RWPE2 (cell line): ENCODE results near the gene FYCO1.

Source experiments
- ATAC-seq: fragments of 200-7000 bp; cut with Tn5 transposase; 3 replicates; pipeline ENCODE4 v1.9.1; 2021; ENCODE audit warnings: low read depth
- DNase-seq: peaks from one replicate; pipeline ENCODE4 v3.0.0-alpha.2; 2020; ENCODE audit warnings: low spot score
- H3K27ac ChIP-seq: fragments of 450-650 bp; 2 replicates; pipeline ENCODE4 v1.5.1; 2017; ENCODE audit warnings: mild to moderate bottlenecking; ENCODE audit not compliant: poor library complexity, severe bottlenecking
- H3K27me3 ChIP-seq: fragments of 250-450 bp; sonication (Bioruptor Pico); 2 replicates; pipeline ENCODE4 v1.5.1; 2021; ENCODE audit warnings: mild to moderate bottlenecking, moderate library complexity; ENCODE audit not compliant: insufficient read depth, poor library complexity, severe bottlenecking
- H3K36me3 ChIP-seq: fragments of 250-450 bp; sonication (Bioruptor Pico); 2 replicates; pipeline ENCODE4 v1.5.1; 2020; ENCODE audit warnings: low read depth, mild to moderate bottlenecking, moderate library complexity
- H3K4me1 ChIP-seq: fragments of 250-450 bp; sonication (Bioruptor Pico); 2 replicates; pipeline ENCODE4 v1.5.1; 2021; ENCODE audit warnings: mild to moderate bottlenecking, moderate library complexity; ENCODE audit not compliant: insufficient read depth, poor library complexity, severe bottlenecking
- H3K4me3 ChIP-seq: fragments of 250-450 bp; sonication (Bioruptor Pico); 2 replicates; pipeline ENCODE4 v1.5.1; 2021; ENCODE audit warnings: mild to moderate bottlenecking, moderate library complexity; ENCODE audit not compliant: severe bottlenecking
- H3K9me3 ChIP-seq: fragments of 250-450 bp; sonication (Bioruptor Pico); 2 replicates; pipeline ENCODE4 v1.5.1; 2021; ENCODE audit warnings: mild to moderate bottlenecking, moderate library complexity; ENCODE audit not compliant: severe bottlenecking
- TF ChIP-seq, protein P1 (sequence below): fragments of 450-650 bp; IDR thresholded peaks from one replicate; pipeline ENCODE4 v1.5.1; 2017; ENCODE audit warnings: mild to moderate bottlenecking, moderate library complexity; ENCODE audit not compliant: poor library complexity, severe bottlenecking

FYCO1 gene

GRCh38 chr3:46021516-46021915 lies 25.9 kb upstream of the FYCO1 start:
- H3K36me3 ChIP-seq: no peaks in the 10 kb centered on the region
- no peak for ATAC-seq
- TF ChIP-seq, protein P1, sequence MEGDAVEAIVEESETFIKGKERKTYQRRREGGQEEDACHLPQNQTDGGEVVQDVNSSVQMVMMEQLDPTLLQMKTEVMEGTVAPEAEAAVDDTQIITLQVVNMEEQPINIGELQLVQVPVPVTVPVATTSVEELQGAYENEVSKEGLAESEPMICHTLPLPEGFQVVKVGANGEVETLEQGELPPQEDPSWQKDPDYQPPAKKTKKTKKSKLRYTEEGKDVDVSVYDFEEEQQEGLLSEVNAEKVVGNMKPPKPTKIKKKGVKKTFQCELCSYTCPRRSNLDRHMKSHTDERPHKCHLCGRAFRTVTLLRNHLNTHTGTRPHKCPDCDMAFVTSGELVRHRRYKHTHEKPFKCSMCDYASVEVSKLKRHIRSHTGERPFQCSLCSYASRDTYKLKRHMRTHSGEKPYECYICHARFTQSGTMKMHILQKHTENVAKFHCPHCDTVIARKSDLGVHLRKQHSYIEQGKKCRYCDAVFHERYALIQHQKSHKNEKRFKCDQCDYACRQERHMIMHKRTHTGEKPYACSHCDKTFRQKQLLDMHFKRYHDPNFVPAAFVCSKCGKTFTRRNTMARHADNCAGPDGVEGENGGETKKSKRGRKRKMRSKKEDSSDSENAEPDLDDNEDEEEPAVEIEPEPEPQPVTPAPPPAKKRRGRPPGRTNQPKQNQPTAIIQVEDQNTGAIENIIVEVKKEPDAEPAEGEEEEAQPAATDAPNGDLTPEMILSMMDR: no peak
- no peaks in the 10 kb centered on the region for H3K27me3 ChIP-seq
- H3K27ac ChIP-seq: no peak overlapping the region
- H3K9me3 ChIP-seq: no peaks in the 10 kb centered on the region
- H3K4me3 ChIP-seq: no peak overlapping the region
- no peak for DNase-seq
- no peaks in the 10 kb centered on the region for H3K4me1 ChIP-seq

GRCh38 chr3:46020766-46021510 lies 25.3 kb upstream of the FYCO1 start:
- ATAC-seq: no peak
- no peak overlapping the region for H3K27ac ChIP-seq
- TF ChIP-seq, protein P1: no peak

GRCh38 chr3:46019707-46020106 lies 24.1 kb upstream of the FYCO1 start:
- no peak for DNase-seq

More at GRCh38 chr3:46020766-46021510, 25.3 kb upstream of the FYCO1 start:
- Histone ChIP-seq H3K4me1 (no peaks in the 10 kb centered on the region), H3K36me3 (no peaks in the 10 kb centered on the region), H3K9me3 (no peaks in the 10 kb centered on the region), H3K27me3 (no peaks in the 10 kb centered on the region), H3K4me3 (no peak overlapping the region)
- DNase-seq: no peak

DNA sequence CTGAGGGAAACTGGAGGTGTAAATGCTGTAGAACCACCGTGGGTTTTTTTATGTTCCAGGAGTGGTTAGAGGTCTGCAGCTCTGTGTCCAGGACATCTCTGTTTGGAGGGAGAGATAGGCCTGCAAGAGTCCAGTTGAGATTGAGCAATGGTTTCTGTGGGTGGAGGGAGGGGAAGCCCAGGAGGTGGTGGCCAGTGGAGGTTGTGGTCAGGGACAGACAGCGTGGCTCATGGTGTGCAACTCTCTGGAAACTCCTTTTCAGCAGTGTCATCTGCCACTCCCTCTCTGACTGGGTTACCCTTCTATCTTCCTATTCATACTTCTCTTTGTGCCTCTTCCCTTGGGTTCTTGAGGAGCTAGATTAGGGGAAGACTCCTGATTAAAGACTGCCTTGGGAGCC lies 22.1 kb upstream of the FYCO1 start:
- H3K4me3 ChIP-seq: no peak overlapping the region
- ATAC-seq: no peak
- TF ChIP-seq, protein P1: no peak

More at GRCh38 chr3:46019707-46020106, 24.1 kb upstream of the FYCO1 start:
- no peak overlapping the region for H3K4me3 ChIP-seq
- no peaks in the 10 kb centered on the region for H3K27me3 ChIP-seq
- H3K4me1 ChIP-seq: no peaks in the 10 kb centered on the region
- TF ChIP-seq, protein P1: no peak
- no peak overlapping the region for H3K27ac ChIP-seq
- no peaks in the 10 kb centered on the region for H3K36me3 ChIP-seq
- no peaks in the 10 kb centered on the region for H3K9me3 ChIP-seq
- ATAC-seq: no peak

More for the DNA sequence above, 22.1 kb upstream of the FYCO1 start:
- no peak overlapping the region for H3K27ac ChIP-seq
- no peaks in the 10 kb centered on the region for H3K9me3 ChIP-seq
- H3K36me3 ChIP-seq: no peaks in the 10 kb centered on the region
- H3K4me1 ChIP-seq: no peaks in the 10 kb centered on the region
- no peak for DNase-seq
- no peaks in the 10 kb centered on the region for H3K27me3 ChIP-seq
